ENCODE results near the gene JMJD8.
A peak's percentile ranks its signal among the peaks of the same experiment; 100 is the strongest.

Gene JMJD8

GRCh38 chr16:667780-668518 is 16.2 kb downstream of the JMJD8 start, which contains the start of gene RHOT2 (continued):
- no peak for TF ChIP-seq ATF2 (tag by site-specific recombination; IDR thresholded peaks at IDR 0.05; ENCODE audit: low read depth)
- 0 out of 2 replicates have a peak, but pooled peaks have one; percentile 10 for TF ChIP-seq ZEB2 (tag by site-specific recombination; IDR thresholded peaks at IDR 0.05)
- 0 out of 2 replicates have a peak, but pooled peaks have one; percentile 8 for TF ChIP-seq ZNF10 (tag by site-specific recombination; IDR thresholded peaks at IDR 0.05)
- TF ChIP-seq IKZF3 (tag by site-specific recombination; IDR thresholded peaks at IDR 0.05), result 0 out of 2 replicates have a peak, but pooled peaks have one; percentile 29
- no peak for TF ChIP-seq GLI4 (tag by site-specific recombination; IDR thresholded peaks at IDR 0.05)
- TF ChIP-seq ZNF521 (tag by site-specific recombination; IDR thresholded peaks at IDR 0.05), result no peak
- TF ChIP-seq ZNF18 (tag by site-specific recombination; IDR thresholded peaks at IDR 0.05), result no peak
- TF ChIP-seq BCL6B (tag by site-specific recombination; IDR thresholded peaks at IDR 0.05), result no peak
- no peak for TF ChIP-seq ZNF280C (tag by site-specific recombination; IDR thresholded peaks at IDR 0.05)
- TF ChIP-seq ZSCAN30 (tag by site-specific recombination; IDR thresholded peaks at IDR 0.05), result peak; percentile 97
- 0 out of 2 replicates have a peak, but pooled peaks have one; percentile 26 for TF ChIP-seq SP7 (tag by site-specific recombination; IDR thresholded peaks at IDR 0.05)
- TF ChIP-seq ZNF76 (tag by site-specific recombination; IDR thresholded peaks at IDR 0.05; ENCODE audit: borderline replicate concordance, low read depth), result 0 out of 2 replicates have a peak, but pooled peaks have one; percentile 28
- peak; percentile 63; the same call in 1 of the 2 replicates for TF ChIP-seq ZBTB48 (tag by site-specific recombination; IDR thresholded peaks at IDR 0.05)
- TF ChIP-seq GLI2 (tag by site-specific recombination; IDR thresholded peaks at IDR 0.05; ENCODE audit: borderline replicate concordance, low read depth), result no peak
- TF ChIP-seq, protein P1, sequence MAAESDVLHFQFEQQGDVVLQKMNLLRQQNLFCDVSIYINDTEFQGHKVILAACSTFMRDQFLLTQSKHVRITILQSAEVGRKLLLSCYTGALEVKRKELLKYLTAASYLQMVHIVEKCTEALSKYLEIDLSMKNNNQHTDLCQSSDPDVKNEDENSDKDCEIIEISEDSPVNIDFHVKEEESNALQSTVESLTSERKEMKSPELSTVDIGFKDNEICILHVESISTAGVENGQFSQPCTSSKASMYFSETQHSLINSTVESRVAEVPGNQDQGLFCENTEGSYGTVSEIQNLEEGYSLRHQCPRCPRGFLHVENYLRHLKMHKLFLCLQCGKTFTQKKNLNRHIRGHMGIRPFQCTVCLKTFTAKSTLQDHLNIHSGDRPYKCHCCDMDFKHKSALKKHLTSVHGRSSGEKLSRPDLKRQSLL (tag by site-specific recombination; IDR thresholded peaks at IDR 0.05), result peak; percentile 28; the same call in 1 of the 2 replicates
- no peak for TF ChIP-seq ZNF146 (tag by site-specific recombination; IDR thresholded peaks at IDR 0.05)
- peak; percentile 89 for TF ChIP-seq SCRT1 (tag by site-specific recombination; IDR thresholded peaks at IDR 0.05; ENCODE audit: borderline replicate concordance)
- no peak for TF ChIP-seq ZNF354C (tag by site-specific recombination; IDR thresholded peaks at IDR 0.05; ENCODE audit: borderline replicate concordance, low read depth)
- TF ChIP-seq KLF10 (tag by site-specific recombination; IDR thresholded peaks at IDR 0.05), result peak; percentile 79
- peak; percentile 86 for TF ChIP-seq ZNF335 (tag by site-specific recombination; conservative IDR thresholded peaks at IDR 0.05)
- TF ChIP-seq ZNF391 (tag by site-specific recombination; IDR thresholded peaks at IDR 0.05; ENCODE audit: borderline replicate concordance, low read depth), result no peak
- TF ChIP-seq, protein P2, sequence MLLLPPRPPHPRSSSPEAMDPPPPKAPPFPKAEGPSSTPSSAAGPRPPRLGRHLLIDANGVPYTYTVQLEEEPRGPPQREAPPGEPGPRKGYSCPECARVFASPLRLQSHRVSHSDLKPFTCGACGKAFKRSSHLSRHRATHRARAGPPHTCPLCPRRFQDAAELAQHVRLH (tag by site-specific recombination; IDR thresholded peaks at IDR 0.05), result peak; percentile 99
- no peak for TF ChIP-seq HOXD13 (CRISPR knock-in tag; IDR thresholded peaks at IDR 0.05; ENCODE audit: borderline replicate concordance)
- no peak for TF ChIP-seq ZNF747 (tag by site-specific recombination; IDR thresholded peaks at IDR 0.05)
- TF ChIP-seq ZNF555 (tag by site-specific recombination; conservative IDR thresholded peaks at IDR 0.05), result no peak
- peak; percentile 94 for TF ChIP-seq ZBTB11 (tag by site-specific recombination; conservative IDR thresholded peaks at IDR 0.05; ENCODE audit: low read depth)
- no peak for TF ChIP-seq ZNF600 (tag by site-specific recombination; IDR thresholded peaks at IDR 0.05)

Data from HEK293 (cell line).